Esophagus mucosa (tissue), 1 donor: ENCODE results near the gene OPALIN. TPM values are rescaled to one million over a fixed set of nuclear protein-coding genes. Genes with fewer than 3 reads are reported as not detected.

ENCODE experiments used
- ATAC-seq: fragments of 200-7000 bp; cut with Tn5 transposase; one replicate; pipeline ENCODE4 v1.9.1; 2020
- total RNA-seq: library from RNA; stranded (reverse); gene quantifications from one replicate; pipeline ENCODE4 v1.2.4, GENCODE V29; 2023
- donor health status: DM: yes; HTN: yes; CAD: no.

The OPALIN gene
- total RNA-seq, 1 donor from 2014 or later, result not detected

GRCh38 chr10:96298362-96298761, 60.4 kb downstream of the OPALIN start:
- ATAC-seq, result no peak

- no peak for ATAC-seq
Observed at GRCh38 chr10:96297486-96297885, 61.3 kb downstream of the OPALIN start.

DNA sequence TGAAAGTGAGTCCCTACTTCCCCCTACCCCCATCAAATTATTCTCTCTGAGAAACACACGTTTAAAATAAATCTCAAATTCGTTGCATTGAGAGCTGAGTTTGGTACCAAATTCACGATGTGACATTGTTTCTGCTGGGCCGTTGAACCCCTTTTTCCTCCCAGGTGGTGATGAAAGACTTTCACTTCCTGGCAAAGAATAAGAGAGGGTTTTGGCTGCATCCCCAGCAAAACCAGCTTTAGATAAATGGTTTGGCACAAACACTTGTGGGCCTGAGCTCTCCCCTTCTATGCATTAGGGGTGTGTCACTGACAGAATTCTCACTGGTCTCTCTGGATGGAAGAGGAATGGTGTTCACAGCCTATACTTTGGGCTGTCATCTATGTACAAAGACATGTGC, 63.3 kb downstream of the OPALIN start:
- no peak for ATAC-seq

Other genes with a start within 250 kb of the OPALIN start
- 11.6 TPM for gene ZNF518A, start 228.7 kb downstream of the OPALIN start, total RNA-seq
- 51.3 TPM for gene BLNK, start 87.4 kb downstream of the OPALIN start, total RNA-seq
- gene DNTT, start 54.6 kb downstream of the OPALIN start, total RNA-seq, result not detected
- 0.12 TPM for gene TLL2, start 154.9 kb upstream of the OPALIN start, total RNA-seq
- 60.7 TPM for gene TM9SF3, start 228.0 kb upstream of the OPALIN start, total RNA-seq